ENCODE results near the gene CLDN24.

GRCh38 chr4:183326853-183327252 lies 4.6 kb upstream of the CLDN24 start:
- no peak for TF ChIP-seq EZH2 (IDR thresholded peaks at IDR 0.05)
- TF ChIP-seq CTCF (IDR thresholded peaks at IDR 0.05): no peak
- TF ChIP-seq EZH2phosphoT487 (IDR thresholded peaks at IDR 0.05): no peak
